ENCODE data around the gene FBXO11. TPM values are rescaled to one million over a fixed set of nuclear protein-coding genes. Genes with fewer than 3 reads are reported as not detected.
"Not testable (repeated sequence)": the region's sequence is repeated elsewhere in the genome, so short reads cannot be mapped to it uniquely, and the experiment has no call there.

The FBXO11 gene
- polyA plus RNA-seq, 2 donors: 17.0 to 25.2 TPM

DNA sequence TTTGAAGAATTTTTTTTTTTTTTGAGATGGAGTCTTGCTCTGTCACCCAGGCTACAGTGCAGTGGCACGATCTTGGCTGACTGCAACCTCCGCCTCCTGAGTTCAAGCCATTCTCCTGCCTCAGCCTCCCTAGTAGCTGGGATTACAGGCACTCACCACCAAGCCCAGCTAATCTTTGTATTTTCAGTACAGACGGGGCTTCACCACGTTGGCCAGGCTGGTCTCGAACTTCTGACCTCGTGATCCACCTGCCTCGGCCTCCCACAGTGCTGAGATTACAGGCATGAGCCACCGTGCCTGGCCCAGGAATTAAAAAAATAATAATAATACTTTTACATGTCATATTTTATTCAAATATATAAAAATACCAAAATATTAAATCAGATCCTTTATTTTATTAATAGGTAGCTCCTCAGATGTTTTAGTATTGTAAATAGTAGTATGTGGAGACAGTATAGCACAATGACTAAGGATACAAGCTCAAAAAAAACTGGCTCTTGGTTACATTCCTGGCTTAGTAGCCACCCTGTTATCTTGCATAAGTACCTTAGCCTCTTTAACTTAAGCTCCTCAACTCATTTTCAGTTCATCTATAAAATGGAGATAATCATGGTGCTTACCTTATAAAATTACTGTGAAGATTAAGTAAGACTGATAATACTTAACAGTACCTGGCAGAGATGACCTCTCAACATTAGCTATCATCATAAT is 53.1 kb downstream of the FBXO11 start:
- H3K4me1 ChIP-seq (ENCODE audit: control insufficient read depth in 2 of 2, insufficient read depth in 2 of 2, low read length in 1 of 2); H3K27ac ChIP-seq (ENCODE audit: low read depth in 2 of 2, low read length in 1 of 2): not testable (repeated sequence)
- 91% methylated on average over 8 of the region's 8 CpGs for WGBS, 2 donors

DNA sequence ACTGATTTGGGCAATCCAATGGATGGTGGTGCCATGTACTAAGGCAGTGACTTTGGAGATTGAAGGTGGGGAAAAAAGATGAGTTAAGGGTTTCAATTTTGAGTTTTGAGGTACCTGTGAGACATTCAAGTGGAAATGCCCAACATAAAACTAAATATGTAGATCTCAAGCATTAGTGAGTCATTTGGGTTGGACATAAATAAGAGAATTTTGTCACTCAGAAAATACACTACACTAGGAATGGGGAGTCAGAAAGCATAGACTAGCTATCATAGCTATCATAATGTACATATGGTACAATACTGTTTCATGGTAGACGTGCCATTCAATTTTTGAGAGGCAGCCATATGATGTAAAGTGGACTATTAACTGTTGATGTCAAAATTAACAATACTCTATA is 56.1 kb downstream of the FBXO11 start:
- H3K27ac ChIP-seq (ENCODE audit: low read depth in 2 of 2, low read length in 1 of 2): no peak overlapping the region
- no peaks in the 10 kb centered on the region for H3K27me3 ChIP-seq (ENCODE audit: control insufficient read depth in 1 of 2, insufficient read depth in 2 of 2, low read length in 2 of 2)
- 84 to 93% methylated on average over 1 of the region's 1 CpG for WGBS, 2 donors
- peaks cover 0 to 2% of the 10 kb centered on the region in 2 donors for H3K36me3 ChIP-seq (ENCODE audit: control insufficient read depth in 2 of 2, insufficient read depth in 2 of 2, low read length in 1 of 2)
- no peak overlapping the region for H3K4me3 ChIP-seq (ENCODE audit: low read depth in 1 of 2, low read length in 2 of 2)
- H3K9me3 ChIP-seq (ENCODE audit: control insufficient read depth in 2 of 2, insufficient read depth in 1 of 2, low read depth in 1 of 2, low read length in 1 of 2): no peaks in the 10 kb centered on the region
- H3K4me1 ChIP-seq (ENCODE audit: control insufficient read depth in 2 of 2, insufficient read depth in 2 of 2, low read length in 1 of 2): no peaks in the 10 kb centered on the region

More for the DNA sequence above, 53.1 kb downstream of the FBXO11 start:
- not testable (repeated sequence) for H3K36me3 ChIP-seq (ENCODE audit: control insufficient read depth in 2 of 2, insufficient read depth in 2 of 2, low read length in 1 of 2); H3K4me3 ChIP-seq (ENCODE audit: low read depth in 1 of 2, low read length in 2 of 2); H3K9me3 ChIP-seq (ENCODE audit: control insufficient read depth in 2 of 2, insufficient read depth in 1 of 2, low read depth in 1 of 2, low read length in 1 of 2); H3K27me3 ChIP-seq (ENCODE audit: control insufficient read depth in 1 of 2, insufficient read depth in 2 of 2, low read length in 2 of 2)

GRCh38 chr2:47849368-47849767 is 56.9 kb downstream of the FBXO11 start:
- Histone ChIP-seq H3K36me3 (ENCODE audit: control insufficient read depth in 2 of 2, insufficient read depth in 2 of 2, low read length in 1 of 2) (peaks cover 0 to 2% of the 10 kb centered on the region in 2 donors), H3K9me3 (ENCODE audit: control insufficient read depth in 2 of 2, insufficient read depth in 1 of 2, low read depth in 1 of 2, low read length in 1 of 2) (no peaks in the 10 kb centered on the region), H3K4me3 (ENCODE audit: low read depth in 1 of 2, low read length in 2 of 2) (no peak overlapping the region), H3K27ac (ENCODE audit: low read depth in 2 of 2, low read length in 1 of 2) (no peak overlapping the region), H3K4me1 (ENCODE audit: control insufficient read depth in 2 of 2, insufficient read depth in 2 of 2, low read length in 1 of 2) (no peaks in the 10 kb centered on the region), H3K27me3 (ENCODE audit: control insufficient read depth in 1 of 2, insufficient read depth in 2 of 2, low read length in 2 of 2) (no peaks in the 10 kb centered on the region)
- 78 to 86% methylated on average over 2 of the region's 2 CpGs for WGBS, 2 donors

- Histone ChIP-seq H3K4me3 (ENCODE audit: low read depth in 1 of 2, low read length in 2 of 2) (no peak overlapping the region), H3K9me3 (ENCODE audit: control insufficient read depth in 2 of 2, insufficient read depth in 1 of 2, low read depth in 1 of 2, low read length in 1 of 2) (no peaks in the 10 kb centered on the region), H3K36me3 (ENCODE audit: control insufficient read depth in 2 of 2, insufficient read depth in 2 of 2, low read length in 1 of 2) (peaks cover 0 to 2% of the 10 kb centered on the region in 2 donors), H3K27ac (ENCODE audit: low read depth in 2 of 2, low read length in 1 of 2) (no peak overlapping the region), H3K4me1 (ENCODE audit: control insufficient read depth in 2 of 2, insufficient read depth in 2 of 2, low read length in 1 of 2) (no peaks in the 10 kb centered on the region), H3K27me3 (ENCODE audit: control insufficient read depth in 1 of 2, insufficient read depth in 2 of 2, low read length in 2 of 2) (no peaks in the 10 kb centered on the region)
- 92 to 94% methylated on average over 2 of the region's 2 CpGs for WGBS, 2 donors
Observed at GRCh38 chr2:47844162-47844561, 62.1 kb downstream of the FBXO11 start.

DNA sequence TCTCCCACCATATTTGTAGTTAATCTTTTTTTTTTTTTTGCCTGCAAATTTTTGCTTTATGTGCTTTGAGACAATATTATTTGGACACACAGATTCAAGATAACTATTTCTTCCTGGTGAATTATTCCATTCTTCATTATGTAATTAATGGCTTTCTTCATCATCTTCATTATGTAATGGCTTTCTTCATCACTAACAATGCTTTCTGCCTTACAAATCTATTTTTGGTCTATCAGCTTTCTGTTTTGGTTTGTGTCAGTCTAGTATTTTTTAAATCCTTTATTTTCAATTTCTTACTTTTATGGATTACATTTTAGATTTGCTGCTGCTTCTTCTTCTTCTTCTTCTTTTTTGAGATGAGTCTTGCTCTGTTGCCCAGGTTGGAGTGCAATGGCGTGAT is 62.9 kb downstream of the FBXO11 start:
- H3K4me3 ChIP-seq (ENCODE audit: low read depth in 1 of 2, low read length in 2 of 2): no peak overlapping the region
- no peaks in the 10 kb centered on the region for H3K9me3 ChIP-seq (ENCODE audit: control insufficient read depth in 2 of 2, insufficient read depth in 1 of 2, low read depth in 1 of 2, low read length in 1 of 2)
- H3K27ac ChIP-seq (ENCODE audit: low read depth in 2 of 2, low read length in 1 of 2): no peak overlapping the region
- no peaks in the 10 kb centered on the region for H3K4me1 ChIP-seq (ENCODE audit: control insufficient read depth in 2 of 2, insufficient read depth in 2 of 2, low read length in 1 of 2)
- 95 to 100% methylated on average over 1 of the region's 1 CpG for WGBS, 2 donors
- H3K27me3 ChIP-seq (ENCODE audit: control insufficient read depth in 1 of 2, insufficient read depth in 2 of 2, low read length in 2 of 2): no peaks in the 10 kb centered on the region
- peaks cover 0 to 2% of the 10 kb centered on the region in 2 donors for H3K36me3 ChIP-seq (ENCODE audit: control insufficient read depth in 2 of 2, insufficient read depth in 2 of 2, low read length in 1 of 2)

DNA sequence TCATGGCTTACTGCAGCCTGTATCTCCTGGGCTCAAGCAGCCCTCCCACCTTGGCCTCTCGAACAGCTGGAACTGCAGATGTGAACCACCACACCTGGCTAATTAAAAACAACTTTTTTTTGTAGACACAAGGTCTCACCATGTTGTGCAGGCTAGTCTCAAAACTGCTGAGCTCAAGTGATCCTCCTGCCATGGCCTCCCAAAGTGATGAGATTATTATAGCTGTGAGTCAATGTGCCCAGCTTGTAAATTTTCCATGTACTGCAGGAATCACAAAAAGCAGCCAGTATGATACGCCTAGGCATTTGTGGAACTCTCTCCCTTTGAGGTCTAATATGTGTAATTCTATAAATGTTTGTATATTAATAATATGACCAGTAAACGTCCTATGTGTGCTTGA is 63.5 kb downstream of the FBXO11 start:
- H3K4me3 ChIP-seq (ENCODE audit: low read depth in 1 of 2, low read length in 2 of 2): no peak overlapping the region
- WGBS, 2 donors: 81% methylated on average over 3 of the region's 3 CpGs
- no peaks in the 10 kb centered on the region for H3K27me3 ChIP-seq (ENCODE audit: control insufficient read depth in 1 of 2, insufficient read depth in 2 of 2, low read length in 2 of 2)
- peaks cover 0 to under 1% of the 10 kb centered on the region in 2 donors for H3K36me3 ChIP-seq (ENCODE audit: control insufficient read depth in 2 of 2, insufficient read depth in 2 of 2, low read length in 1 of 2)
- no peaks in the 10 kb centered on the region for H3K9me3 ChIP-seq (ENCODE audit: control insufficient read depth in 2 of 2, insufficient read depth in 1 of 2, low read depth in 1 of 2, low read length in 1 of 2)
- no peaks in the 10 kb centered on the region for H3K4me1 ChIP-seq (ENCODE audit: control insufficient read depth in 2 of 2, insufficient read depth in 2 of 2, low read length in 1 of 2)
- no peak overlapping the region for H3K27ac ChIP-seq (ENCODE audit: low read depth in 2 of 2, low read length in 1 of 2)

DNA sequence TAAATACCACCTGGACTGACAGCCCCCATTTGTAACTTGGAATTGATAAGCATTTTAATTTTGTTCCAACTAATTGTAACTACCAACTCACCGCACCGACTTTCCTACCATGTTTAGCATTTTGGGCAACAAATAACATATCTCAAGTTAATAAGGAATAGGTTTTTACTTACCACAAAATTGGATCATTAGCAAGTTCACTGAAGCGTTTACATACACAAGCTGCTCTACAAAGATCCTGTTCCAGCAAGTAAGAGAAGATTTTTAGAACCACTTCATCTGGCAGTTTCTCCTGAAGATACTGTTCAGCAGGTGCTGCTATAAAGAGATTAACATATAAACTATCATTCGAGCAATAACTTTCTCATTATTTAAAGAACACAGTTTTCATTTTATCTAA is 67.6 kb downstream of the FBXO11 start:
- no peak overlapping the region for H3K4me3 ChIP-seq (ENCODE audit: low read depth in 1 of 2, low read length in 2 of 2)
- H3K27ac ChIP-seq (ENCODE audit: low read depth in 2 of 2, low read length in 1 of 2): no peak overlapping the region
- H3K27me3 ChIP-seq (ENCODE audit: control insufficient read depth in 1 of 2, insufficient read depth in 2 of 2, low read length in 2 of 2): no peaks in the 10 kb centered on the region
- peaks cover 2 to 8% of the 10 kb centered on the region in 2 donors for H3K36me3 ChIP-seq (ENCODE audit: control insufficient read depth in 2 of 2, insufficient read depth in 2 of 2, low read length in 1 of 2)
- 68 to 70% methylated on average over 4 of the region's 4 CpGs for WGBS, 2 donors
- H3K4me1 ChIP-seq (ENCODE audit: control insufficient read depth in 2 of 2, insufficient read depth in 2 of 2, low read length in 1 of 2): no peaks in the 10 kb centered on the region
- H3K9me3 ChIP-seq (ENCODE audit: control insufficient read depth in 2 of 2, insufficient read depth in 1 of 2, low read depth in 1 of 2, low read length in 1 of 2): no peaks in the 10 kb centered on the region

DNA sequence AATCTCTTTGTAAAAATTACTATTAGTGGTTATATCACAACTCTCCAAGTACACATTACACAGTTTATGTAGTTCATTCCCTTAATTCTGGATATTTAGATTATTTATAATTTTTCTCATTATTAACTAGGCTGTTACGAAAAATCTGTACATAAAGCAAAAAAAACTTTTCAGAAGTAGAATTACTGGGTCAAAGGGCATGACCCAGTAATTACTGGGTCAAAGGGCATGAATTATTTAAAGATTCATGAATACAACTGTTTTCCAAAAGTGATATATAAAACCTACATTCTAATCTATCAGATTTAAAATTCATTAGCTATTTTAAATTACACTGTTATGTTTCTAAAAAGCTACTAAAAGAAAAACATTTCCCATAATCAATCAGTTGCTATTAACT is 68.0 kb downstream of the FBXO11 start:
- no peak overlapping the region for H3K27ac ChIP-seq (ENCODE audit: low read depth in 2 of 2, low read length in 1 of 2)
- no peaks in the 10 kb centered on the region for H3K9me3 ChIP-seq (ENCODE audit: control insufficient read depth in 2 of 2, insufficient read depth in 1 of 2, low read depth in 1 of 2, low read length in 1 of 2)
- H3K4me1 ChIP-seq (ENCODE audit: control insufficient read depth in 2 of 2, insufficient read depth in 2 of 2, low read length in 1 of 2): no peaks in the 10 kb centered on the region
- peaks cover 2 to 9% of the 10 kb centered on the region in 2 donors for H3K36me3 ChIP-seq (ENCODE audit: control insufficient read depth in 2 of 2, insufficient read depth in 2 of 2, low read length in 1 of 2)
- H3K27me3 ChIP-seq (ENCODE audit: control insufficient read depth in 1 of 2, insufficient read depth in 2 of 2, low read length in 2 of 2): no peaks in the 10 kb centered on the region
- H3K4me3 ChIP-seq (ENCODE audit: low read depth in 1 of 2, low read length in 2 of 2): no peak overlapping the region
- 96 to 98% methylated on average over 1 of the region's 1 CpG for WGBS, 2 donors

DNA sequence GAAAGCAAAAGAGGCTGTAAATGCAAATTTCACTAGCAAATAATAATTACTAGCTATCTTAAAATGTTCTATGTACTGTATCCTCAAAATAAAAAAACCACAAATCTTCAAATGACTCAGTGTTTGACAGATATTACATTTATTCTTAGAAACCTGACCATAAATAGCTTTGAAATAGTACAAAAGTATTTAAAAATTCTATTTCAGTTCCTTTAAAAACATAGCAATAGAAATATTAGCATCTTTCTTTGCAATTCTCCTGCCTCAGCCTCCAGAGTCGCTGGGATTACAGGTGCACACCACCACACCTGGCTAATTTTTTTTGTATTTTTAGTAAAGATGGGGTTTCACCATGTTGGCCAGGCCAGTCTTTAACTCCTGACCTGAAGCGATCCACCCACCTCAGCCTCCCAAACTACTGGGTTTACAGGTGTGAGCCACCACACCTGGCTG is 72.8 kb downstream of the FBXO11 start:
- no peaks in the 10 kb centered on the region for H3K4me1 ChIP-seq (ENCODE audit: control insufficient read depth in 2 of 2, insufficient read depth in 2 of 2, low read length in 1 of 2)
- peaks cover 2 to 9% of the 10 kb centered on the region in 2 donors for H3K36me3 ChIP-seq (ENCODE audit: control insufficient read depth in 2 of 2, insufficient read depth in 2 of 2, low read length in 1 of 2)
- H3K4me3 ChIP-seq (ENCODE audit: low read depth in 1 of 2, low read length in 2 of 2): no peak overlapping the region
- H3K9me3 ChIP-seq (ENCODE audit: control insufficient read depth in 2 of 2, insufficient read depth in 1 of 2, low read depth in 1 of 2, low read length in 1 of 2): no peaks in the 10 kb centered on the region
- 94 to 95% methylated on average over 2 of the region's 2 CpGs for WGBS, 2 donors
- H3K27me3 ChIP-seq (ENCODE audit: control insufficient read depth in 1 of 2, insufficient read depth in 2 of 2, low read length in 2 of 2): no peaks in the 10 kb centered on the region
- H3K27ac ChIP-seq (ENCODE audit: low read depth in 2 of 2, low read length in 1 of 2): no peak overlapping the region

DNA sequence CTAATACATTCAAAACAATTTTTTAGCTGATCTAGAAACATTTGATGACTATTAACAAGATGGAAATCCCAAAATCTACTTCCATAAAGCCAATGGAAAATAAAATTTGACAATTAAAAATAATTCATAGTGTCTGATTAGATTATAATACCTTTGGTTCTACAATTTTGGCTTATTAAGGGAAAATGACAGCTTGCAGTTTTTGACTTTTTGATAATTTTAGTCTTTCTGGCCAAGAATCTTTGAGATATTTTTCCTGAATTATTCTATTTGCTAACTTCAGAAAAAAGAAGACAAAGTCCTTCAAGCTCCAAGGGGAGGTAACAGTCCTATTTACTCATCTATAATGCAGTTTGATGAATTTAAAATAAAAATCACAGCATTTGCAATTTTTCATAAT is 83.8 kb downstream of the FBXO11 start:
- Histone ChIP-seq H3K36me3 (ENCODE audit: control insufficient read depth in 2 of 2, insufficient read depth in 2 of 2, low read length in 1 of 2) (peaks cover 0 to 4% of the 10 kb centered on the region in 2 donors), H3K27ac (ENCODE audit: low read depth in 2 of 2, low read length in 1 of 2) (no peak overlapping the region), H3K9me3 (ENCODE audit: control insufficient read depth in 2 of 2, insufficient read depth in 1 of 2, low read depth in 1 of 2, low read length in 1 of 2) (no peaks in the 10 kb centered on the region)

More for the DNA sequence above, 83.8 kb downstream of the FBXO11 start:
- no peak overlapping the region for H3K4me3 ChIP-seq (ENCODE audit: low read depth in 1 of 2, low read length in 2 of 2)
- H3K27me3 ChIP-seq (ENCODE audit: control insufficient read depth in 1 of 2, insufficient read depth in 2 of 2, low read length in 2 of 2): no peaks in the 10 kb centered on the region
- H3K4me1 ChIP-seq (ENCODE audit: control insufficient read depth in 2 of 2, insufficient read depth in 2 of 2, low read length in 1 of 2): no peaks in the 10 kb centered on the region
